HEK293 (cell line): Measurements from ENCODE around the gene MCRIP2.

Source experiments
- CTCF ChIA-PET: fragments of 350-600 bp; formaldehyde crosslinking; extraction: SDS; loops from one replicate; lab custom pipeline; 2021; ENCODE audit warnings: antibody characterized with exemption; lab: Yijun Ruan, JAX
- POLR2A ChIA-PET: fragments of 300-600 bp; formaldehyde crosslinking; extraction: SDS; loops from one replicate; lab custom pipeline; 2020; ENCODE audit warnings: antibody characterized with exemption, inconsistent platforms; lab: Yijun Ruan, JAX
- H3K27ac ChIP-seq: fragments of 200-500 bp; sonication (Bioruptor generic); 2 replicates; pipeline ENCODE4 v1.5.1; 2014; ENCODE audit warnings: low read depth, low read length, control low read depth, inconsistent platforms; ENCODE audit errors: extremely low read depth
- H3K36me3 ChIP-seq, 2 experiments: fragments of 200-500 bp in 1 of 2; sonication (Bioruptor generic) in 1 of 2; 1 replicate in 1 of 2; 2 replicates in 1 of 2; pipeline ENCODE4 v1.5.1; 2014 to 2017; ENCODE audit warnings: inconsistent platforms in 2 of 2, low read length in 2 of 2; ENCODE audit not compliant: control insufficient read depth in 2 of 2, insufficient read depth in 1 of 2
- H3K4me1 ChIP-seq: fragments of 200-500 bp; sonication (Bioruptor generic); 2 replicates; pipeline ENCODE4 v1.5.1; 2014; ENCODE audit warnings: mild to moderate bottlenecking, low read length, inconsistent platforms; ENCODE audit not compliant: control insufficient read depth, insufficient read depth
- H3K4me3 ChIP-seq: 2 replicates; pipeline ENCODE4 v1.5.1; 2011; ENCODE audit warnings: low read depth, mild to moderate bottlenecking, control low read depth, low read length, moderate library complexity
- H3K9me3 ChIP-seq: fragments of 200-500 bp; sonication (Bioruptor generic); 2 replicates; pipeline ENCODE4 v1.5.1; 2014; ENCODE audit warnings: low read depth, low read length, inconsistent platforms; ENCODE audit not compliant: control insufficient read depth, insufficient read depth
- BCL11B ChIP-seq: fragments of 450-650 bp; formaldehyde crosslinking; IDR thresholded peaks from 2 replicates; pipeline ENCODE4 v1.5.1; 2016; ENCODE audit warnings: low read depth, missing biosample characterization, missing genetic modification characterization
- FEZF1 ChIP-seq: fragments of 450-650 bp; formaldehyde crosslinking; IDR thresholded peaks from 2 replicates; pipeline ENCODE4 v1.5.1; 2016; ENCODE audit warnings: missing biosample characterization, missing genetic modification characterization
- OVOL3 ChIP-seq: fragments of 450-650 bp; formaldehyde crosslinking; IDR thresholded peaks from 2 replicates; pipeline ENCODE4 v1.5.1; 2016; ENCODE audit warnings: missing biosample characterization, missing genetic modification characterization
- REPIN1 ChIP-seq: fragments of 450-650 bp; formaldehyde crosslinking; IDR thresholded peaks from 2 replicates; pipeline ENCODE4 v1.5.1; 2017; ENCODE audit warnings: missing biosample characterization, missing genetic modification characterization, low read depth
- SCRT1 ChIP-seq: fragments of 450-650 bp; formaldehyde crosslinking; IDR thresholded peaks from 2 replicates; pipeline ENCODE4 v1.5.1; 2016; ENCODE audit warnings: missing biosample characterization, missing genetic modification characterization, borderline replicate concordance
- SP7 ChIP-seq: fragments of 450-650 bp; formaldehyde crosslinking; IDR thresholded peaks from 2 replicates; pipeline ENCODE4 v1.5.1; 2016; ENCODE audit warnings: missing biosample characterization, missing genetic modification characterization
- ZBTB17 ChIP-seq: fragments of 450-650 bp; formaldehyde crosslinking; IDR thresholded peaks from 2 replicates; pipeline ENCODE4 v1.5.1; 2016; ENCODE audit warnings: missing biosample characterization, missing genetic modification characterization
- ZNF121 ChIP-seq: fragments of 450-650 bp; formaldehyde crosslinking; IDR thresholded peaks from 2 replicates; pipeline ENCODE4 v1.5.1; 2016; ENCODE audit warnings: missing biosample characterization, missing genetic modification characterization
- ZNF133 ChIP-seq: fragments of 450-650 bp; formaldehyde crosslinking; IDR thresholded peaks from 2 replicates; pipeline ENCODE4 v1.5.1; 2016; ENCODE audit warnings: missing biosample characterization, missing genetic modification characterization
- ZNF184 ChIP-seq: fragments of 450-650 bp; IDR thresholded peaks from 2 replicates; pipeline ENCODE4 v1.5.1; 2018; ENCODE audit warnings: missing biosample characterization, mild to moderate bottlenecking, missing genetic modification characterization
- ZNF202 ChIP-seq: fragments of 450-650 bp; formaldehyde crosslinking; IDR thresholded peaks from 2 replicates; pipeline ENCODE4 v1.5.1; 2016; ENCODE audit warnings: missing biosample characterization, missing genetic modification characterization, borderline replicate concordance
- ZNF335 ChIP-seq: fragments of 450-650 bp; formaldehyde crosslinking; conservative IDR thresholded peaks from 2 replicates; pipeline ENCODE4 v1.5.1; 2016; ENCODE audit warnings: missing biosample characterization, missing genetic modification characterization
- ZNF416 ChIP-seq: fragments of 450-650 bp; formaldehyde crosslinking; IDR thresholded peaks from 2 replicates; pipeline ENCODE4 v1.5.1; 2016; ENCODE audit warnings: missing biosample characterization, missing genetic modification characterization
- ZNF426 ChIP-seq: fragments of 450-650 bp; formaldehyde crosslinking; IDR thresholded peaks from 2 replicates; pipeline ENCODE4 v1.5.1; 2017; ENCODE audit warnings: missing biosample characterization, missing genetic modification characterization, mild to moderate bottlenecking, inconsistent platforms, moderate library complexity
- ZNF530 ChIP-seq: fragments of 450-650 bp; formaldehyde crosslinking; IDR thresholded peaks from 2 replicates; pipeline ENCODE4 v1.5.1; 2016; ENCODE audit warnings: low read depth, missing biosample characterization, missing genetic modification characterization
- ZNF571 ChIP-seq: fragments of 450-650 bp; formaldehyde crosslinking; IDR thresholded peaks from 2 replicates; pipeline ENCODE4 v1.5.0; 2017; ENCODE audit warnings: missing biosample characterization, missing genetic modification characterization
- ZNF596 ChIP-seq: fragments of 450-650 bp; IDR thresholded peaks from 2 replicates; pipeline ENCODE4 v1.5.0; 2018; ENCODE audit warnings: missing biosample characterization, mild to moderate bottlenecking, missing genetic modification characterization, moderate library complexity
- ZNF600 ChIP-seq: fragments of 450-650 bp; formaldehyde crosslinking; IDR thresholded peaks from 2 replicates; pipeline ENCODE4 v1.5.1; 2016; ENCODE audit warnings: missing biosample characterization, missing genetic modification characterization
- ZNF707 ChIP-seq: fragments of 450-650 bp; formaldehyde crosslinking; IDR thresholded peaks from 2 replicates; pipeline ENCODE4 v1.5.1; 2016; ENCODE audit warnings: missing biosample characterization, missing genetic modification characterization
- ZSCAN16 ChIP-seq: fragments of 450-650 bp; formaldehyde crosslinking; IDR thresholded peaks from 2 replicates; pipeline ENCODE4 v1.5.1; 2016; ENCODE audit warnings: missing biosample characterization, missing genetic modification characterization
- TF ChIP-seq, protein P1 (sequence below): fragments of 450-650 bp; formaldehyde crosslinking; IDR thresholded peaks from 2 replicates; pipeline ENCODE4 v1.5.1; 2017; ENCODE audit warnings: missing biosample characterization, mild to moderate bottlenecking, missing genetic modification characterization, moderate library complexity
- TF ChIP-seq, protein P2 (sequence below): fragments of 450-650 bp; IDR thresholded peaks from 2 replicates; pipeline ENCODE4 v1.5.1; 2018; ENCODE audit warnings: missing biosample characterization, missing genetic modification characterization
- TF ChIP-seq, protein P3 (sequence below): fragments of 450-650 bp; formaldehyde crosslinking; IDR thresholded peaks from 2 replicates; pipeline ENCODE4 v1.5.1; 2016; ENCODE audit warnings: missing biosample characterization, missing genetic modification characterization
- TF ChIP-seq, protein P4 (sequence below): fragments of 450-650 bp; formaldehyde crosslinking; IDR thresholded peaks from 2 replicates; pipeline ENCODE4 v1.5.1; 2016; ENCODE audit warnings: missing biosample characterization, missing genetic modification characterization
- TF ChIP-seq, protein P5 (sequence below): fragments of 450-650 bp; formaldehyde crosslinking; IDR thresholded peaks from 2 replicates; pipeline ENCODE4 v1.5.1; 2016; ENCODE audit warnings: missing biosample characterization, missing genetic modification characterization

Gene MCRIP2

DNA sequence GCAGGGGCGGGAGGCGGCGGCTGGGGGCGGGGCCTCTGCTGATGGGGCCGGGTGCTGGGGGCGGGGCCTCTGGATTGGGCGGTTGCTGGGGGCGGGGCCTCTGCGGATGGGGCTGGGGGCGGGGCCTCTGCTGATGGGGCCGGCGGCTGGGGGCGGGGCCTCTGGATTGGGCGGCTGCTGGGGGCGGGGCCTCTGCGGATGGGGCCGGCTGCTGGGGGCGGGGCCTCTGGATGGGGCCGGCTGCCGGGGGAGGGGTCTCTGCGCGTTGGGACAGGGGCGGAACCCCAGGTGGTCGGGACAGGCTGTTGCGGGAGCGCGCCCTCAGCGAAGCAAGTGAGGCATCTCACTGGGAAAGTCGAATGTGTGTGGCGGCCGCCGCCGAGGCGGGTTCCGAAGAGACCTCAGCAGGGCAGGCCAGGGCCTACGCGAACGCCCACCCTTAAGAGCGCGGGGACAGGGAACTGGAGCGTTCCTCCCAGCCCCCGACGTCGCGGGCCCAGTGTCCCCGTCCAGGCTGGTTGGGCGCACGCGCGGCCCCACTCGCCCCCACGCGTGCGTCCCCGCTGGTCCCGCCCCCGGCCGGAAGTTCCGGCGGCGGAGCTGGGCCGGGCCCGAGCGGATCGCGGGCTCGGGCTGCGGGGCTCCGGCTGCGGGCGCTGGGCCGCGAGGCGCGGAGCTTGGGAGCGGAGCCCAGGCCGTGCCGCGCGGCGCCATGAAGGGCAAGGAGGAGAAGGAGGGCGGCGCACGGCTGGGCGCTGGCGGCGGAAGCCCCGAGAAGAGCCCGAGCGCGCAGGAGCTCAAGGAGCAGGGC lies 38.4 kb downstream of the MCRIP2 start, which contains the start of gene STUB1:
TSS of gene STUB1 (plus strand) at position 597 of the 811 bp plus-strand sequence. CDS start at position 713, 116 bp downstream.
- ChIA-PET POLR2A (interaction anchor here (0.9 to 5.4 kb wide), 10 partner anchors 10 to 108 kb away, joined by 3 to 57 read pairs (median 4); partner anchors contain the start of genes ANTKMT, CHTF18, RHOT2 and RPUSD1), CTCF (no interaction called here)
- H3K4me3 ChIP-seq = peak within 1 kb of the TSS; percentile 82
- H3K9me3 ChIP-seq = no peaks in the 10 kb centered on the region
- peaks cover 14% of the 10 kb centered on the region; the same call in 1 of the 2 replicates for H3K4me1 ChIP-seq
- peak within 1 kb of the TSS; percentile 97 for H3K27ac ChIP-seq
- peaks cover 3 to 37% of the 10 kb centered on the region in 2 experiments; a peak in 1 of 3 replicates for H3K36me3 ChIP-seq
- TF ChIP-seq ZNF600 (peak; percentile 45), ZBTB17 (no peak), ZNF416 (tag by site-specific recombination) (no peak), BCL11B (tag by site-specific recombination) (peak; percentile 53; the same call in 1 of the 2 replicates), ZNF335 (tag by site-specific recombination) (no peak; the same call in 1 of the 2 replicates), ZNF184 (no peak), ZNF426 (tag by site-specific recombination) (no peak), ZNF596 (tag by site-specific recombination) (no peak), ZNF530 (no peak), REPIN1 (no peak), ZNF133 (no peak), ZSCAN16 (tag by site-specific recombination) (no peak), ZNF202 (no peak), OVOL3 (no peak), ZNF707 (no peak), FEZF1 (tag by site-specific recombination) (no peak), ZNF571 (tag by site-specific recombination) (no peak), SP7 (tag by site-specific recombination) (peak; percentile 48), ZNF121 (tag by site-specific recombination) (no peak), SCRT1 (tag by site-specific recombination) (no peak)
- TF ChIP-seq, protein P1, sequence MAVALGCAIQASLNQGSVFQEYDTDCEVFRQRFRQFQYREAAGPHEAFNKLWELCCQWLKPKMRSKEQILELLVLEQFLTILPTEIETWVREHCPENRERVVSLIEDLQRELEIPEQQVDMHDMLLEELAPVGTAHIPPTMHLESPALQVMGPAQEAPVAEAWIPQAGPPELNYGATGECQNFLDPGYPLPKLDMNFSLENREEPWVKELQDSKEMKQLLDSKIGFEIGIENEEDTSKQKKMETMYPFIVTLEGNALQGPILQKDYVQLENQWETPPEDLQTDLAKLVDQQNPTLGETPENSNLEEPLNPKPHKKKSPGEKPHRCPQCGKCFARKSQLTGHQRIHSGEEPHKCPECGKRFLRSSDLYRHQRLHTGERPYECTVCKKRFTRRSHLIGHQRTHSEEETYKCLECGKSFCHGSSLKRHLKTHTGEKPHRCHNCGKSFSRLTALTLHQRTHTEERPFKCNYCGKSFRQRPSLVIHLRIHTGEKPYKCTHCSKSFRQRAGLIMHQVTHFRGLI (tag by site-specific recombination) = peak; percentile 95
- TF ChIP-seq, protein P2, sequence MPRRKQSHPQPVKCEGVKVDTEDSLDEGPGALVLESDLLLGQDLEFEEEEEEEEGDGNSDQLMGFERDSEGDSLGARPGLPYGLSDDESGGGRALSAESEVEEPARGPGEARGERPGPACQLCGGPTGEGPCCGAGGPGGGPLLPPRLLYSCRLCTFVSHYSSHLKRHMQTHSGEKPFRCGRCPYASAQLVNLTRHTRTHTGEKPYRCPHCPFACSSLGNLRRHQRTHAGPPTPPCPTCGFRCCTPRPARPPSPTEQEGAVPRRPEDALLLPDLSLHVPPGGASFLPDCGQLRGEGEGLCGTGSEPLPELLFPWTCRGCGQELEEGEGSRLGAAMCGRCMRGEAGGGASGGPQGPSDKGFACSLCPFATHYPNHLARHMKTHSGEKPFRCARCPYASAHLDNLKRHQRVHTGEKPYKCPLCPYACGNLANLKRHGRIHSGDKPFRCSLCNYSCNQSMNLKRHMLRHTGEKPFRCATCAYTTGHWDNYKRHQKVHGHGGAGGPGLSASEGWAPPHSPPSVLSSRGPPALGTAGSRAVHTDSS = no peak
- TF ChIP-seq, protein P3, sequence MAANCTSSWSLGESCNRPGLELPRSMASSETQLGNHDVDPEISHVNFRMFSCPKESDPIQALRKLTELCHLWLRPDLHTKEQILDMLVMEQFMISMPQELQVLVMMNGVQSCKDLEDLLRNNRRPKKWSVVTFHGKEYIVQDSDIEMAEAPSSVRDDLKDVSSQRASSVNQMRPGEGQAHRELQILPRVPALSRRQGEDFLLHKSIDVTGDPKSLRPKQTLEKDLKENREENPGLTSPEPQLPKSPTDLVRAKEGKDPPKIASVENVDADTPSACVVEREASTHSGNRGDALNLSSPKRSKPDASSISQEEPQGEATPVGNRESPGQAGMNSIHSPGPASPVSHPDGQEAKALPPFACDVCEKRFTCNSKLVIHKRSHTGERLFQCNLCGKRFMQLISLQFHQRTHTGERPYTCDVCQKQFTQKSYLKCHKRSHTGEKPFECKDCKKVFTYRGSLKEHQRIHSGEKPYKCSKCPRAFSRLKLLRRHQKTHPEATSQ = peak; percentile 91
- TF ChIP-seq, protein P4, sequence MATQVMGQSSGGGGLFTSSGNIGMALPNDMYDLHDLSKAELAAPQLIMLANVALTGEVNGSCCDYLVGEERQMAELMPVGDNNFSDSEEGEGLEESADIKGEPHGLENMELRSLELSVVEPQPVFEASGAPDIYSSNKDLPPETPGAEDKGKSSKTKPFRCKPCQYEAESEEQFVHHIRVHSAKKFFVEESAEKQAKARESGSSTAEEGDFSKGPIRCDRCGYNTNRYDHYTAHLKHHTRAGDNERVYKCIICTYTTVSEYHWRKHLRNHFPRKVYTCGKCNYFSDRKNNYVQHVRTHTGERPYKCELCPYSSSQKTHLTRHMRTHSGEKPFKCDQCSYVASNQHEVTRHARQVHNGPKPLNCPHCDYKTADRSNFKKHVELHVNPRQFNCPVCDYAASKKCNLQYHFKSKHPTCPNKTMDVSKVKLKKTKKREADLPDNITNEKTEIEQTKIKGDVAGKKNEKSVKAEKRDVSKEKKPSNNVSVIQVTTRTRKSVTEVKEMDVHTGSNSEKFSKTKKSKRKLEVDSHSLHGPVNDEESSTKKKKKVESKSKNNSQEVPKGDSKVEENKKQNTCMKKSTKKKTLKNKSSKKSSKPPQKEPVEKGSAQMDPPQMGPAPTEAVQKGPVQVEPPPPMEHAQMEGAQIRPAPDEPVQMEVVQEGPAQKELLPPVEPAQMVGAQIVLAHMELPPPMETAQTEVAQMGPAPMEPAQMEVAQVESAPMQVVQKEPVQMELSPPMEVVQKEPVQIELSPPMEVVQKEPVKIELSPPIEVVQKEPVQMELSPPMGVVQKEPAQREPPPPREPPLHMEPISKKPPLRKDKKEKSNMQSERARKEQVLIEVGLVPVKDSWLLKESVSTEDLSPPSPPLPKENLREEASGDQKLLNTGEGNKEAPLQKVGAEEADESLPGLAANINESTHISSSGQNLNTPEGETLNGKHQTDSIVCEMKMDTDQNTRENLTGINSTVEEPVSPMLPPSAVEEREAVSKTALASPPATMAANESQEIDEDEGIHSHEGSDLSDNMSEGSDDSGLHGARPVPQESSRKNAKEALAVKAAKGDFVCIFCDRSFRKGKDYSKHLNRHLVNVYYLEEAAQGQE (tag by site-specific recombination) = no peak
- TF ChIP-seq, protein P5, sequence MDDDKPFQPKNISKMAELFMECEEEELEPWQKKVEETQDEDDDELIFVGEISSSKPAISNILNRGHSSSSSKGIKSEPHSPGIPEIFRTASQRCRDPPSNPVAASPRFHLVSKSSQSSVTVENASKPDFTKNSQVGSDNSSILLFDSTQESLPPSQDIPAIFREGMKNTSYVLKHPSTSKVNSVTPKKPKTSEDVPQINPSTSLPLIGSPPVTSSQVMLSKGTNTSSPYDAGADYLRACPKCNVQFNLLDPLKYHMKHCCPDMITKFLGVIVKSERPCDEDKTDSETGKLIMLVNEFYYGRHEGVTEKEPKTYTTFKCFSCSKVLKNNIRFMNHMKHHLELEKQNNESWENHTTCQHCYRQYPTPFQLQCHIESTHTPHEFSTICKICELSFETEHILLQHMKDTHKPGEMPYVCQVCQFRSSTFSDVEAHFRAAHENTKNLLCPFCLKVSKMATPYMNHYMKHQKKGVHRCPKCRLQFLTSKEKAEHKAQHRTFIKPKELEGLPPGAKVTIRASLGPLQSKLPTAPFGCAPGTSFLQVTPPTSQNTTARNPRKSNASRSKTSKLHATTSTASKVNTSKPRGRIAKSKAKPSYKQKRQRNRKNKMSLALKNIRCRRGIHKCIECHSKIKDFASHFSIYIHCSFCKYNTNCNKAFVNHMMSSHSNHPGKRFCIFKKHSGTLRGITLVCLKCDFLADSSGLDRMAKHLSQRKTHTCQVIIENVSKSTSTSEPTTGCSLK (tag by site-specific recombination) = no peak
